AG04450 (cell line): Measurements from ENCODE around the gene PPP2CA. TPM values are rescaled to one million over a fixed set of nuclear protein-coding genes. Genes with fewer than 3 reads are reported as not detected.
"Not testable (repeated sequence)": the region's sequence is repeated elsewhere in the genome, so short reads cannot be mapped to it uniquely, and the experiment has no call there.

Experiments used
- CTCF ChIA-PET: fragments of 300-600, 350-600 bp; formaldehyde crosslinking; extraction: SDS; loops from one replicate; lab custom pipeline; 2022; ENCODE audit warnings: antibody characterized with exemption, inconsistent platforms; lab: Charles Lee
- POLR2A ChIA-PET: fragments of 350-600 bp; formaldehyde crosslinking; extraction: SDS; loops from one replicate; lab custom pipeline; 2021; ENCODE audit warnings: antibody characterized with exemption, inconsistent platforms; lab: Yijun Ruan, JAX
- DNase-seq: peaks from one replicate; pipeline ENCODE4 v3.0.0-alpha.2; 2011; ENCODE audit warnings: low read depth, low spot score
- H3K27ac ChIP-seq: one replicate; pipeline ENCODE4 v1.5.1; 2012; ENCODE audit warnings: low read depth, low read length, control low read depth
- H3K27me3 ChIP-seq: one replicate; pipeline ENCODE4 v1.6.0; 2012; ENCODE audit warnings: low read length; ENCODE audit not compliant: control insufficient read depth, insufficient read depth
- H3K4me3 ChIP-seq: 2 replicates; pipeline ENCODE4 v1.5.1; 2011; ENCODE audit warnings: mild to moderate bottlenecking, low read depth, low read length, control low read depth
- H3K9me3 ChIP-seq: 2 replicates; pipeline ENCODE4 v1.5.1; 2012; ENCODE audit warnings: low read length; ENCODE audit not compliant: control insufficient read depth, insufficient read depth
- polyA plus RNA-seq: library from polyadenylated mRNA; depleted of rRNA; stranded (reverse); fragments of >200 nt; gene quantifications from 2 replicates; pipeline ENCODE4 v1.2.3, GENCODE V29; 2011
- TF ChIP-seq, protein P1 (sequence below): IDR thresholded peaks from 2 replicates; pipeline ENCODE4 v1.5.1; 2011; ENCODE audit warnings: low read depth, low read length, control low read depth, inconsistent platforms

The PPP2CA gene
- polyA plus RNA-seq, 1 experiment: 252 TPM

DNA sequence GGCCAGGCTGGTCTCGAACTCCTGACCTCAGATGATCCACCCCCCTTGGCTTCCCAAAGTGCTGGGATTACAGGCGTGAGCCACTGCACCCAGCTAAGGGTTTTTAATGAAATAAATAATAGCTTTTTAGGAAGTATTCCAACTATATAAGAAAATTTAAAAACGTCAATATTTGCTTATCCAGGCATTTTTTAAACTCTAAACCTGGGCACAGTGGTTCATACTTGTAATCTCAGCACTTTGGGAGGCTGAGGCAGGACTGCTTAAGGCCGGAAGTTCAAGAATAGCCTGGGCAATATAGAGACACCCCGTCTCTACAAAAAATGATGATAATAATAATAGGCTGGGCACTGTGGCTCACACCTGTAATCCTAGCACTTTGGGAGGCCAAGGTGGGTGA is 63.3 kb downstream of the PPP2CA start:
- TF ChIP-seq, protein P1, sequence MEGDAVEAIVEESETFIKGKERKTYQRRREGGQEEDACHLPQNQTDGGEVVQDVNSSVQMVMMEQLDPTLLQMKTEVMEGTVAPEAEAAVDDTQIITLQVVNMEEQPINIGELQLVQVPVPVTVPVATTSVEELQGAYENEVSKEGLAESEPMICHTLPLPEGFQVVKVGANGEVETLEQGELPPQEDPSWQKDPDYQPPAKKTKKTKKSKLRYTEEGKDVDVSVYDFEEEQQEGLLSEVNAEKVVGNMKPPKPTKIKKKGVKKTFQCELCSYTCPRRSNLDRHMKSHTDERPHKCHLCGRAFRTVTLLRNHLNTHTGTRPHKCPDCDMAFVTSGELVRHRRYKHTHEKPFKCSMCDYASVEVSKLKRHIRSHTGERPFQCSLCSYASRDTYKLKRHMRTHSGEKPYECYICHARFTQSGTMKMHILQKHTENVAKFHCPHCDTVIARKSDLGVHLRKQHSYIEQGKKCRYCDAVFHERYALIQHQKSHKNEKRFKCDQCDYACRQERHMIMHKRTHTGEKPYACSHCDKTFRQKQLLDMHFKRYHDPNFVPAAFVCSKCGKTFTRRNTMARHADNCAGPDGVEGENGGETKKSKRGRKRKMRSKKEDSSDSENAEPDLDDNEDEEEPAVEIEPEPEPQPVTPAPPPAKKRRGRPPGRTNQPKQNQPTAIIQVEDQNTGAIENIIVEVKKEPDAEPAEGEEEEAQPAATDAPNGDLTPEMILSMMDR: no peak
- ChIA-PET POLR2A (interaction anchor here (1.6 kb wide), 1 partner anchor 13 kb away, joined by 3 read pairs; no protein-coding TSS in a partner anchor), CTCF (interaction anchor here (0.6 to 1.9 kb wide), 3 partner anchors 8 to 123 kb away, joined by 3 to 5 read pairs (median 5); no protein-coding TSS in a partner anchor)
- no peak overlapping the region for H3K27ac ChIP-seq
- H3K9me3 ChIP-seq: no peaks in the 10 kb centered on the region
- H3K4me3 ChIP-seq: no peak overlapping the region
- no peaks in the 10 kb centered on the region for H3K27me3 ChIP-seq
- no peak for DNase-seq

DNA sequence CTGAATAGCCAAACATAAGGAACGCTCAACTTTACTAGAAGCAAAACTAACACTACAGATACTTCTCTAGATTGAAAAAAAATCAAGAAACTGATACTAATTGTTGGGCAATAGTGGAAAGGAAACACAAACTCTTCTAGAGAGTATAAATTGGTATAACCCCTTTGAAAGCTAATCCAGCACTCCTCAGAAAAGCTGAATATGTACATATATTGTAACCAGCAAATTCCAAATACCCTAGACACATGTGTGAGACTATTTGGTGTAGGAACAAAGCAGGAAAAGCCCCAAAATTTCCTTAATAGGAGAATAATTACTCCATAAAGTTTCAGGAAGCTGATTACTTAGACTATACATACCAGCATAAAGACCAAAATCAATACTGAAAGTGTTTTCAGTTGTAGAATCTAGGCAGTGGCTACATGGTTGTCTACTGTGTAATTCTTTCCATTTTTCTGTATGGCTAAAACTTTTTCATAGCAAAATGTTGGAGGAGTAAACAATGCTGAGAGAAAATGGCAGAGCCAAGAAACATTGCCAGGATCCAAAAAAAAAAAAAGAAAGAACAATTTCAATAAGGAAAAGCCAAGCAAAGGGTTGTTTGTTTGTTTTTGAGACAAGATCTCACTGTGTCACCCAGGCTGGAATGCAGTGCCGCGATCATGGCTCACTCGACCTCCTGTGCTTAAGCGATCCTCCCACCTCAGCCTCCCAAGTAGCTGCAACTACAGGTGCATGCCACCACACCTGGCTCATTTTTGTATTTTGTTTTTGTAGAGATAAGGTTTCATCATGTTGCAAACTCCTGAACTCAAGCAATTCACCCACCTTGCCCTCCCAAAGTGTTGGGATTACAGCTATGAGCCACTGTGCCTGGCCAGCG is 64.1 kb downstream of the PPP2CA start:
- H3K27me3 ChIP-seq: no peaks in the 10 kb centered on the region
- H3K9me3 ChIP-seq: no peaks in the 10 kb centered on the region
- no peak overlapping the region for H3K27ac ChIP-seq
- ChIA-PET POLR2A (interaction anchor here (1.6 kb wide), 2 partner anchors 14 to 15 kb away, joined by 3 to 6 read pairs; partner anchors contain the start of gene SKP1), CTCF (interaction anchor here (0.6 to 1.9 kb wide), 4 partner anchors 7 to 128 kb away, joined by 3 to 7 read pairs (median 5); no protein-coding TSS in a partner anchor)
- TF ChIP-seq, protein P1: no peak
- no peak overlapping the region for H3K4me3 ChIP-seq
- DNase-seq: no peak

DNA sequence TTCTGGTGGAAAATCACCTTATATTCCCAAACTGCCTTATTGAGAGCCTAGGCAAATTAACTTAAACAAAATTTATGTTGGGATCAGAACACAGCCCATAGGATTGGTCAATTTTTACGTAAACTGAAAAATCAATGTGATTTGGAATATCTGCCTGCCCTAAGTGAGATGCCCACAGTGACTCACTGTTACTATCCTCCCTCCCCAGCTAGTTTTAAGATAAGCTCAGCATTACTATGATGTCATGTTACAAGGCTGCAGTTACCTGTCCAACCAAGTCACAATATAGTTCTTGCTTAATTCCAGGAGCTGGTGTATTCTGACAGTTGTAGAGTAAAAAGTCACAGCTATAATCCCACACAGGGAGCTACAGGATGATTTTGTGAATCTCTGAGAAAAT is 72.2 kb downstream of the PPP2CA start:
- ChIA-PET POLR2A (interaction anchor here (2.1 kb wide), 1 partner anchor 23 kb away, joined by 7 read pairs; the partner anchor contains the start of gene SKP1), CTCF (interaction anchor here (2.1 to 3.0 kb wide), 3 partner anchors 11 to 114 kb away, joined by 5 to 25 read pairs (median 21); no protein-coding TSS in a partner anchor)
- Histone ChIP-seq H3K9me3 (no peaks in the 10 kb centered on the region), H3K4me3 (no peak overlapping the region), H3K27ac (no peak overlapping the region), H3K27me3 (no peaks in the 10 kb centered on the region)
- TF ChIP-seq, protein P1: no peak
- no peak for DNase-seq

DNA sequence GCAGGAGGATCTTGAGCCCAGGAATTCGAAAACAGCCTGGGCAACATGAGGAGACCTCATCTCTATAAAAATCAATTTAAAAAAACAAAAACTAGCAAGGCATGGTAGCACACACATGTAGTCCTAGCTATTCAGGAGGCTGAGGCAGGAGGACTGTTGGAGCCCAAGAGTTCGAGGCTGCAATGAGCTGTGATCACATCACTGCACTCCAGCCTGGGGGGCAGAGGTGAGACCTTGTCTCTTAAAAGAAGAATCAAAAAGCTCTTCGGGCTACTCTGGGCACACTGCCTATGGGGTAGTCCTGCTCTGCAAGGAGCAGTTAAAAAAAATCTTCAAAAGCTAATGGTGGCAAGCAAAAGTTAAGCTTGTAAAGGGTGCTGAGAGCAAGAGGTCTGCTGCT is 72.6 kb downstream of the PPP2CA start:
- ChIA-PET CTCF (interaction anchor here (0.7 to 3.0 kb wide), 4 partner anchors 11 to 113 kb away, joined by 3 to 25 read pairs (median 13); no protein-coding TSS in a partner anchor), POLR2A (interaction anchor here (2.1 kb wide), 1 partner anchor 23 kb away, joined by 7 read pairs; the partner anchor contains the start of gene SKP1)
- DNase-seq: no peak
- TF ChIP-seq, protein P1: no peak
- no peak overlapping the region for H3K4me3 ChIP-seq
- H3K9me3 ChIP-seq: no peaks in the 10 kb centered on the region
- H3K27me3 ChIP-seq: no peaks in the 10 kb centered on the region
- no peak overlapping the region for H3K27ac ChIP-seq

DNA sequence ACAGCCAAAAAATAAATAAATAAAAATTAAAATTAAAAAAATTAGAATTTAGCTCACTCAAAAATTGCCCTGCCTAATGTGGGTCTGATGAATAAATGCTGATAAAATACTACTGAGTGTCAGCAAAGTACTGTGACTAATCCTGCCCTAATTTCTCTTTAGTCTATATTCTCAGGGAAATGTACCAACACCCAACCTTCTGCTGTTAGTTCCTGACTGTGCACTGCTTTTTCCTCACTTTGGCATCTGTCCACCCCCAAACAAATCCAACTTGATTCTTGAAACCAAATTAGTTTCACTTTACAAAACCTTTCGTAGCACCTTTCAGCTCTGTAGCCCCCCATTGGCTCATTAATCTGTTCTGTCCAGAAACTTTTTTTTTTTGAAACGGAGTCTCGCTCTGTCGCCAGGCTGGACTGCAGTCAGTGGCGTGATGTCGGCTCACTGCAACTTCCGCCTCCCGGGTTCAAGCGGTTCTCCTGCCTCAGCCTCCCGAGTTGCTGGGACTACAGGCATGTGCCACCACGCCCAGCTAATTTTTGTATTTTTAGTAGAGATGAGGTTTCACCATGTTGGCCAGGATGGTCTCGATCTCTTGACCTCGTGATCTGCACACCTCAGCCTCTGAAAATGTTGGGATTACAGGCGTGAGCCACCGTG is 73.6 kb downstream of the PPP2CA start:
- H3K27ac ChIP-seq, H3K27me3 ChIP-seq, DNase-seq, H3K9me3 ChIP-seq, H3K4me3 ChIP-seq: not testable (repeated sequence)
- POLR2A ChIA-PET: interaction anchor here (2.1 kb wide), 1 partner anchor 24 kb away, joined by 7 read pairs; the partner anchor contains the start of gene SKP1
- CTCF ChIA-PET: interaction anchor here (0.7 to 3.0 kb wide), 4 partner anchors 10 to 112 kb away, joined by 3 to 25 read pairs (median 13); no protein-coding TSS in a partner anchor
